Cerebellar nuclear complex (tissue), 1 donor: Measurements from ENCODE around the gene ERBB3.
A peak's percentile ranks its signal among the peaks of the same experiment; 100 is the strongest.
"Not testable (repeated sequence)": the region's sequence is repeated elsewhere in the genome, so short reads cannot be mapped to it uniquely, and the experiment has no call there.

Source experiments
- DNase-seq, 2 experiments: peaks; one replicate each; lab custom pipeline; 2025; lab: John Stamatoyannopoulos, UW

Gene ERBB3

GRCh38 chr12:56079723-56080555 is at the start of gene ERBB3:
Gene ERBB3 (plus strand): TSS chr12:56080165. CDS start chr12:56080301, 136 bp downstream.
- DNase-seq: no peak

- no peak for DNase-seq
Observed at GRCh38 chr12:56031987-56032386, 48.0 kb upstream of the ERBB3 start.

GRCh38 chr12:56034586-56035332 is 45.2 kb upstream of the ERBB3 start:
- no peak for DNase-seq

GRCh38 chr12:56037161-56037560 is 42.8 kb upstream of the ERBB3 start:
- DNase-seq: no peak

GRCh38 chr12:56038022-56038655 is 41.8 kb upstream of the ERBB3 start:
- no peak for DNase-seq

GRCh38 chr12:56040151-56040550 is 39.8 kb upstream of the ERBB3 start:
- no peak for DNase-seq

GRCh38 chr12:56040963-56041551 is 38.9 kb upstream of the ERBB3 start:
- DNase-seq: no peak

- DNase-seq: peak; percentile 78 to 79
Observed at GRCh38 chr12:56041552-56042429, 38.2 kb upstream of the ERBB3 start, which contains the start of gene RPS26. Gene RPS26 (plus strand): TSS chr12:56041918. CDS start chr12:56042167, 249 bp downstream.

GRCh38 chr12:56042430-56042813 is 37.5 kb upstream of the ERBB3 start:
- DNase-seq: not testable (repeated sequence)

- DNase-seq: no peak
Observed at GRCh38 chr12:56042843-56043242, 37.1 kb upstream of the ERBB3 start.

GRCh38 chr12:56046027-56046780 is 33.8 kb upstream of the ERBB3 start:
- no peak for DNase-seq

- DNase-seq: no peak
Observed at GRCh38 chr12:56053407-56053893, 26.5 kb upstream of the ERBB3 start.

GRCh38 chr12:56059964-56060363 is 20.0 kb upstream of the ERBB3 start:
- not testable (repeated sequence) for DNase-seq

- no peak for DNase-seq
Observed at GRCh38 chr12:56061982-56062381, 18.0 kb upstream of the ERBB3 start.

- DNase-seq: no peak
Observed at GRCh38 chr12:56062996-56063395, 17.0 kb upstream of the ERBB3 start.

- DNase-seq: no peak
Observed at GRCh38 chr12:56071648-56072047, 8.3 kb upstream of the ERBB3 start.

- no peak for DNase-seq
Observed at GRCh38 chr12:56074396-56074795, 5.6 kb upstream of the ERBB3 start.

GRCh38 chr12:56077966-56078365 is 2.0 kb upstream of the ERBB3 start:
- DNase-seq: not testable (repeated sequence)

GRCh38 chr12:56078427-56078826 is 1.5 kb upstream of the ERBB3 start:
- no peak for DNase-seq
